ENCODE data around the gene NUDT1. TPM values are rescaled to one million over a fixed set of nuclear protein-coding genes. Genes with fewer than 3 reads are reported as not detected.
A peak's percentile ranks its signal among the peaks of the same experiment; 100 is the strongest.

NUDT1 gene
- total RNA-seq, 2 donors from 2014 or later, result 8.1 to 10.3 TPM

GRCh38 chr7:2219606-2220005 lies 22.4 kb upstream of the NUDT1 start:
- DNase-seq (no peak), ATAC-seq (no peak)
- intact Hi-C loops (cut with DNase I, micrococcal nuclease), result loop anchor here in 1 of 2 donors (10.0 kb wide), 1 partner anchor 555 kb away; no protein-coding TSS in a partner anchor

GRCh38 chr7:2220030-2220429 lies 22.0 kb upstream of the NUDT1 start:
- intact Hi-C loops (cut with DNase I, micrococcal nuclease), result no loop called here
- no peak for ATAC-seq
- DNase-seq, result no peak

GRCh38 chr7:2220506-2220905 lies 21.5 kb upstream of the NUDT1 start:
- no peak for DNase-seq
- intact Hi-C loops (cut with DNase I, micrococcal nuclease), result no loop called here
- ATAC-seq, result no peak

- intact Hi-C loops (cut with DNase I, micrococcal nuclease), result no loop called here
- ATAC-seq (no peak), DNase-seq (no peak)
Observed at GRCh38 chr7:2220954-2221353, 21.1 kb upstream of the NUDT1 start.

GRCh38 chr7:2222516-2222915 lies 19.5 kb upstream of the NUDT1 start:
- no peak for DNase-seq
- ATAC-seq, result no peak
- intact Hi-C loops (cut with DNase I, micrococcal nuclease), result no loop called here

GRCh38 chr7:2223321-2223720 lies 18.7 kb upstream of the NUDT1 start:
- DNase-seq (no peak), ATAC-seq (no peak)
- intact Hi-C loops (cut with DNase I, micrococcal nuclease), result no loop called here

GRCh38 chr7:2224491-2224928 lies 17.5 kb upstream of the NUDT1 start:
- ATAC-seq, result no peak
- DNase-seq, result no peak
- intact Hi-C loops (cut with DNase I, micrococcal nuclease), result no loop called here

- ATAC-seq, result no peak
Observed at GRCh38 chr7:2224934-2225333, 17.1 kb upstream of the NUDT1 start.

GRCh38 chr7:2225336-2225735 lies 16.7 kb upstream of the NUDT1 start:
- intact Hi-C loops (cut with DNase I, micrococcal nuclease), result no loop called here
- no peak for ATAC-seq
- no peak for DNase-seq

More at GRCh38 chr7:2224934-2225333, 17.1 kb upstream of the NUDT1 start:
- no peak for DNase-seq
- intact Hi-C loops (cut with DNase I, micrococcal nuclease), result no loop called here

GRCh38 chr7:2225830-2226229 lies 16.2 kb upstream of the NUDT1 start:
- DNase-seq (no peak), ATAC-seq (no peak)
- intact Hi-C loops (cut with DNase I, micrococcal nuclease), result no loop called here

- intact Hi-C loops (cut with DNase I, micrococcal nuclease), result no loop called here
- DNase-seq, result no peak
- ATAC-seq, result no peak
Observed at GRCh38 chr7:2227699-2228098, 14.3 kb upstream of the NUDT1 start.

- DNase-seq (no peak), ATAC-seq (no peak)
- intact Hi-C loops (cut with DNase I, micrococcal nuclease), result no loop called here
Observed at GRCh38 chr7:2228921-2229320, 13.1 kb upstream of the NUDT1 start.

- intact Hi-C loops (cut with DNase I, micrococcal nuclease), result no loop called here
- DNase-seq (no peak), ATAC-seq (no peak)
Observed at GRCh38 chr7:2229467-2229866, 12.6 kb upstream of the NUDT1 start.

- intact Hi-C loops (cut with DNase I, micrococcal nuclease), result no loop called here
- DNase-seq (no peak), ATAC-seq (no peak)
Observed at GRCh38 chr7:2230226-2230625, 11.8 kb upstream of the NUDT1 start.

- DNase-seq (peak in 1 of 2 donors; percentile 30), ATAC-seq (peak; percentile 31)
- intact Hi-C loops (cut with DNase I, micrococcal nuclease), result no loop called here
Observed at GRCh38 chr7:2230882-2231281, 11.1 kb upstream of the NUDT1 start.

GRCh38 chr7:2231992-2232765 lies 9.8 kb upstream of the NUDT1 start:
- intact Hi-C loops (cut with DNase I, micrococcal nuclease), result no loop called here
- DNase-seq (peak in 1 of 2 donors; percentile 38), ATAC-seq (peak; percentile 43)

GRCh38 chr7:2232766-2233520 lies 9.1 kb upstream of the NUDT1 start, which contains the start of gene MAD1L1:
Gene MAD1L1 (minus strand): TSS chr7:2232945. CDS start chr7:2230133, 2,812 bp downstream.
- peak; percentile 92 for ATAC-seq
- DNase-seq, result peak; percentile 85 to 93
- intact Hi-C loops (cut with DNase I, micrococcal nuclease), result no loop called here

GRCh38 chr7:2233926-2234325 lies 8.1 kb upstream of the NUDT1 start:
- ATAC-seq (no peak), DNase-seq (no peak)
- intact Hi-C loops (cut with DNase I, micrococcal nuclease), result no loop called here

GRCh38 chr7:2237109-2237602 lies 4.9 kb upstream of the NUDT1 start:
- intact Hi-C loops (cut with DNase I, micrococcal nuclease), result no loop called here
- ATAC-seq, result no peak
- peak; percentile 47 to 54 for DNase-seq

GRCh38 chr7:2239242-2239641 lies 2.8 kb upstream of the NUDT1 start:
- intact Hi-C loops (cut with DNase I, micrococcal nuclease), result no loop called here
- ATAC-seq (no peak), DNase-seq (no peak)
